ENCODE data around the gene SULT2B1. TPM values are rescaled to one million over a fixed set of nuclear protein-coding genes. Genes with fewer than 3 reads are reported as not detected.
A peak's percentile ranks its signal among the peaks of the same experiment; 100 is the strongest.

Gene SULT2B1
- total and polyA plus RNA-seq, 4 donors = 0.14 to 0.24 TPM; not detected in 2

DNA sequence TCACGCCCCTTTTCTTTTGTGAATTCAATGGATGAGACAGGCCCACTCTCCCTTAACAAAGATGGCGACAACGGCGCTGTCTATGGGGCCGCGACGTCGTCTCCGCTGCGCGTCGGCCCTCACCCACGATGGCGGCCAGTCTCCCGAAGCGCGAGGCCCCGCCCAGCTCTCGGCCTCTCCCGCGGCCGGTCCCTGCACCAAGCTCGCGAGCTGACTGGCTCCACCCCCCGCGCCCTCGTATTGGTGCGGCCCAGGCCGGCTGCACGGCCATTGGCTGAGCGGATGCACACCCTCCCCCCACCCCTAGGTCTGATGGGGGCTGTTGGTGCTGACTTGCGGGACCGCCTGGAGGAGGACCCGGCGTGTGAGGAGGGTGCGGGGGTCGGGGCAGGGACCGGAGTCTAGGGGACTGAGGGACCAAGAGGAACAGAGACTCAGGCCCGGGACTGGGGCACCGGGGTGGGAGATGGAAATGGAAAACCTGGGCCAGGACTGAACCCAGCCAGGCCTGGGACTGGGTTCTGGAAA is 72.2 kb downstream of the SULT2B1 start:
- DNase-seq (ENCODE audit: low spot score) = peak; percentile 97
- Histone ChIP-seq H3K27ac (ENCODE audit: low read depth in 1 of 2, low read length in 2 of 2) (peak overlapping the region; percentile 58 to 76), H3K4me3 (ENCODE audit: low read depth in 1 of 3, low read length in 3 of 3) (peak overlapping the region; percentile 57 to 60 (median 59)), H3K9me3 (ENCODE audit: control insufficient read depth in 4 of 4, low read length in 3 of 4) (no peaks in the 10 kb centered on the region), H3K9ac (ENCODE audit: low read depth in 1 of 2, low read length in 2 of 2) (peak overlapping the region; percentile 60 to 66), H3K27me3 (ENCODE audit: control insufficient read depth in 4 of 4, insufficient read depth in 4 of 4, low read length in 3 of 4) (no peaks in the 10 kb centered on the region), H3K36me3 (ENCODE audit: control insufficient read depth in 4 of 4, insufficient read depth in 3 of 4, low read depth in 1 of 4, low read length in 3 of 4) (no peaks in the 10 kb centered on the region), H3K4me1 (ENCODE audit: control insufficient read depth in 4 of 4, insufficient read depth in 4 of 4, low read length in 3 of 4) (peaks cover 10 to 60% (median 45%) of the 10 kb centered on the region in 4 donors)
- TF ChIP-seq HNF4G (IDR thresholded peaks at IDR 0.05) = no peak
- TF ChIP-seq, protein P1, sequence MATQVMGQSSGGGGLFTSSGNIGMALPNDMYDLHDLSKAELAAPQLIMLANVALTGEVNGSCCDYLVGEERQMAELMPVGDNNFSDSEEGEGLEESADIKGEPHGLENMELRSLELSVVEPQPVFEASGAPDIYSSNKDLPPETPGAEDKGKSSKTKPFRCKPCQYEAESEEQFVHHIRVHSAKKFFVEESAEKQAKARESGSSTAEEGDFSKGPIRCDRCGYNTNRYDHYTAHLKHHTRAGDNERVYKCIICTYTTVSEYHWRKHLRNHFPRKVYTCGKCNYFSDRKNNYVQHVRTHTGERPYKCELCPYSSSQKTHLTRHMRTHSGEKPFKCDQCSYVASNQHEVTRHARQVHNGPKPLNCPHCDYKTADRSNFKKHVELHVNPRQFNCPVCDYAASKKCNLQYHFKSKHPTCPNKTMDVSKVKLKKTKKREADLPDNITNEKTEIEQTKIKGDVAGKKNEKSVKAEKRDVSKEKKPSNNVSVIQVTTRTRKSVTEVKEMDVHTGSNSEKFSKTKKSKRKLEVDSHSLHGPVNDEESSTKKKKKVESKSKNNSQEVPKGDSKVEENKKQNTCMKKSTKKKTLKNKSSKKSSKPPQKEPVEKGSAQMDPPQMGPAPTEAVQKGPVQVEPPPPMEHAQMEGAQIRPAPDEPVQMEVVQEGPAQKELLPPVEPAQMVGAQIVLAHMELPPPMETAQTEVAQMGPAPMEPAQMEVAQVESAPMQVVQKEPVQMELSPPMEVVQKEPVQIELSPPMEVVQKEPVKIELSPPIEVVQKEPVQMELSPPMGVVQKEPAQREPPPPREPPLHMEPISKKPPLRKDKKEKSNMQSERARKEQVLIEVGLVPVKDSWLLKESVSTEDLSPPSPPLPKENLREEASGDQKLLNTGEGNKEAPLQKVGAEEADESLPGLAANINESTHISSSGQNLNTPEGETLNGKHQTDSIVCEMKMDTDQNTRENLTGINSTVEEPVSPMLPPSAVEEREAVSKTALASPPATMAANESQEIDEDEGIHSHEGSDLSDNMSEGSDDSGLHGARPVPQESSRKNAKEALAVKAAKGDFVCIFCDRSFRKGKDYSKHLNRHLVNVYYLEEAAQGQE (IDR thresholded peaks at IDR 0.05) = peak; percentile 30
- peak; percentile 100 for TF ChIP-seq YY1 (IDR thresholded peaks at IDR 0.05)
- TF ChIP-seq, protein P2, sequence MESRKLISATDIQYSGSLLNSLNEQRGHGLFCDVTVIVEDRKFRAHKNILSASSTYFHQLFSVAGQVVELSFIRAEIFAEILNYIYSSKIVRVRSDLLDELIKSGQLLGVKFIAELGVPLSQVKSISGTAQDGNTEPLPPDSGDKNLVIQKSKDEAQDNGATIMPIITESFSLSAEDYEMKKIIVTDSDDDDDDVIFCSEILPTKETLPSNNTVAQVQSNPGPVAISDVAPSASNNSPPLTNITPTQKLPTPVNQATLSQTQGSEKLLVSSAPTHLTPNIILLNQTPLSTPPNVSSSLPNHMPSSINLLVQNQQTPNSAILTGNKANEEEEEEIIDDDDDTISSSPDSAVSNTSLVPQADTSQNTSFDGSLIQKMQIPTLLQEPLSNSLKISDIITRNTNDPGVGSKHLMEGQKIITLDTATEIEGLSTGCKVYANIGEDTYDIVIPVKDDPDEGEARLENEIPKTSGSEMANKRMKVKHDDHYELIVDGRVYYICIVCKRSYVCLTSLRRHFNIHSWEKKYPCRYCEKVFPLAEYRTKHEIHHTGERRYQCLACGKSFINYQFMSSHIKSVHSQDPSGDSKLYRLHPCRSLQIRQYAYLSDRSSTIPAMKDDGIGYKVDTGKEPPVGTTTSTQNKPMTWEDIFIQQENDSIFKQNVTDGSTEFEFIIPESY (IDR thresholded peaks at IDR 0.05) = peak; percentile 68
- no peak for TF ChIP-seq FOXA2 (IDR thresholded peaks at IDR 0.05)
- TF ChIP-seq SP1 (IDR thresholded peaks at IDR 0.05) = peak; percentile 81
- 1% methylated on average over 40 of the region's 40 CpGs for whole genome bisulfite sequencing

DNA sequence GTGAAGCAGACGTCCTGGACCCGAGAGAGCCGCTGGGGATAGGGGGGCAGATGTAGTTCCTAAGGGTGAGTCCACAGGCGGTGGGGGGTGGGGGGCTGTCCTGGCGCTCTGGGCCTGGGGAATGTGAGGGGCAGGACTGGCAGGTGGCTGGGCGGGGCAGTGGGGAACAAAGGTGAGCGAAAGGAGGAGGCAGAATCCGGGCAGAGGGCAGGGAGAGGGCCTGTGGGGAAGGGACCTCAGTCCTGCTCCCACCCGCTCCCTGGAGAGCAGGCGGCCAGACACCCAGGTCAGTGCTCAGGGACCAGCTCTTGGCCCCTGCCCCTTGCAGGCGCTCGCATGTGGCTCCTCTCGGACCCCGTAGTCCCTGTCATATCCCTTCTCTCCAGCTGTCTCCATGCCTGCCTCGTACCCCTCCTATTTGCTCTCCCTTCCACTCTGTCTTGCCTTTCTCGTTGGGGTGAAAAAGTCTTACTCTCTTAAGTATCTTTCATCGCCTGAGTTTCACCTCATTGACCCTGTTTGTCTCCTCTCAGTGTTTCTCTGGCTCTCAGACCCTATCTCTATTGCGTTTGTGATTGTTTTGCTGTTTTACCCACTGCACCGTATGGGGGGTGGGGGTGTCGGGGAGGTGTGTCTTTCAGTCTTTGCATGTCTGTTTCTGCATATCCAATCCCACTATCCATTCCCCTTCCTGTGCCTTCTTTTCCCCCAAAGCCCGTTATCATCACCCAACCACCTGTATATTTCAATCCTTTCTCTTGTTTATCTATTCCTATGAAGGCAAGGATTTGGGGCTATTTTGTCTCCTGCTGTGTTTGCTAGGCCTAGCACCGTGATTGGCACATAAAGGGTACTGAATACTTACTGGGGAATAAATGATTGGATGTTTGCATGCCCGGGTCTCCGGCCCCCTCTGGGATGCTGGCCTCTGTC is 73.1 kb downstream of the SULT2B1 start:
- H3K9me3 ChIP-seq (ENCODE audit: control insufficient read depth in 4 of 4, low read length in 3 of 4) = no peaks in the 10 kb centered on the region
- DNase-seq (ENCODE audit: low spot score) = peak; percentile 64
- peak overlapping the region; percentile 21 to 59 (median 57) for H3K4me3 ChIP-seq (ENCODE audit: low read depth in 1 of 3, low read length in 3 of 3)
- WGBS = 29% methylated on average over 24 of the region's 24 CpGs
- TF ChIP-seq, protein P3, sequence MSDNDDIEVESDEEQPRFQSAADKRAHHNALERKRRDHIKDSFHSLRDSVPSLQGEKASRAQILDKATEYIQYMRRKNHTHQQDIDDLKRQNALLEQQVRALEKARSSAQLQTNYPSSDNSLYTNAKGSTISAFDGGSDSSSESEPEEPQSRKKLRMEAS (IDR thresholded peaks at IDR 0.05) = no peak
- TF ChIP-seq HNF4A (conservative IDR thresholded peaks at IDR 0.05) = peak in 1 of 2 donors; percentile 3
- peaks cover 10 to 56% (median 40%) of the 10 kb centered on the region in 4 donors for H3K4me1 ChIP-seq (ENCODE audit: control insufficient read depth in 4 of 4, insufficient read depth in 4 of 4, low read length in 3 of 4)
- no peaks in the 10 kb centered on the region for H3K27me3 ChIP-seq (ENCODE audit: control insufficient read depth in 4 of 4, insufficient read depth in 4 of 4, low read length in 3 of 4)
- H3K36me3 ChIP-seq (ENCODE audit: control insufficient read depth in 4 of 4, insufficient read depth in 3 of 4, low read depth in 1 of 4, low read length in 3 of 4) = no peaks in the 10 kb centered on the region
- peak overlapping the region; percentile 20 to 76 for H3K27ac ChIP-seq (ENCODE audit: low read depth in 1 of 2, low read length in 2 of 2)
- peak overlapping the region in 1 of 2 donors; percentile 60 for H3K9ac ChIP-seq (ENCODE audit: low read depth in 1 of 2, low read length in 2 of 2)

DNA sequence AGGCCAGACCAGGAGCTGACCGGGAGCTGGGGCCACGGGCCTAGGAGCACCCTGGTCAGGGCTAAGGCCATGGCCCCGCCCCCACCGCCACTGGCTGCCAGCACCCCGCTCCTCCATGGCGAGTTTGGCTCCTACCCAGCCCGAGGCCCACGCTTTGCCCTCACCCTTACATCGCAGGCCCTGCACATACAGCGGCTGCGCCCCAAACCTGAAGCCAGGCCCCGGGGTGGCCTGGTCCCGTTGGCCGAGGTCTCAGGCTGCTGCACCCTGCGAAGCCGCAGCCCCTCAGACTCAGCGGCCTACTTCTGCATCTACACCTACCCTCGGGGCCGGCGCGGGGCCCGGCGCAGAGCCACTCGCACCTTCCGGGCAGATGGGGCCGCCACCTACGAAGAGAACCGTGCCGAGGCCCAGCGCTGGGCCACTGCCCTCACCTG is 73.9 kb downstream of the SULT2B1 start:
- no peak for TF ChIP-seq HNF4A (conservative IDR thresholded peaks at IDR 0.05)
- TF ChIP-seq GABPA (IDR thresholded peaks at IDR 0.05 in 1 of 2, conservative IDR thresholded peaks at IDR 0.05 in 1 of 2) = no peak
- TF ChIP-seq FOXA2 (IDR thresholded peaks at IDR 0.05) = no peak
- TF ChIP-seq HNF4G (IDR thresholded peaks at IDR 0.05) = no peak
- TF ChIP-seq SP1 (IDR thresholded peaks at IDR 0.05) = no peak
- TF ChIP-seq, protein P1 (IDR thresholded peaks at IDR 0.05) = no peak
- no peak for TF ChIP-seq RXRA (IDR thresholded peaks at IDR 0.05)
- TF ChIP-seq, protein P2 (IDR thresholded peaks at IDR 0.05) = no peak
- DNase-seq (ENCODE audit: low spot score) = peak; percentile 35
- Histone ChIP-seq H3K4me1 (ENCODE audit: control insufficient read depth in 4 of 4, insufficient read depth in 4 of 4, low read length in 3 of 4) (peaks cover 12 to 64% (median 40%) of the 10 kb centered on the region in 4 donors), H3K27me3 (ENCODE audit: control insufficient read depth in 4 of 4, insufficient read depth in 4 of 4, low read length in 3 of 4) (no peaks in the 10 kb centered on the region), H3K9ac (ENCODE audit: low read depth in 1 of 2, low read length in 2 of 2) (no peak overlapping the region), H3K36me3 (ENCODE audit: control insufficient read depth in 4 of 4, insufficient read depth in 3 of 4, low read depth in 1 of 4, low read length in 3 of 4) (peaks cover 0 to 2% (median 0%) of the 10 kb centered on the region in 4 donors), H3K9me3 (ENCODE audit: control insufficient read depth in 4 of 4, low read length in 3 of 4) (no peaks in the 10 kb centered on the region), H3K4me3 (ENCODE audit: low read depth in 1 of 3, low read length in 3 of 3) (peak overlapping the region in 1 of 3 donors; percentile 41), H3K27ac (ENCODE audit: low read depth in 1 of 2, low read length in 2 of 2) (no peak overlapping the region)
- 77% methylated on average over 30 of the region's 30 CpGs for WGBS

Data from liver (tissue), 9 donors.